NCI-H2081 treated with DMSO at 0.1 percent for 48 hours (cell line): Measurements from ENCODE around the gene CCDC80.

ENCODE experiments used
- DNase-seq: peaks from one replicate; lab custom pipeline; 2025; lab: John Stamatoyannopoulos, UW

Gene CCDC80, protein sequence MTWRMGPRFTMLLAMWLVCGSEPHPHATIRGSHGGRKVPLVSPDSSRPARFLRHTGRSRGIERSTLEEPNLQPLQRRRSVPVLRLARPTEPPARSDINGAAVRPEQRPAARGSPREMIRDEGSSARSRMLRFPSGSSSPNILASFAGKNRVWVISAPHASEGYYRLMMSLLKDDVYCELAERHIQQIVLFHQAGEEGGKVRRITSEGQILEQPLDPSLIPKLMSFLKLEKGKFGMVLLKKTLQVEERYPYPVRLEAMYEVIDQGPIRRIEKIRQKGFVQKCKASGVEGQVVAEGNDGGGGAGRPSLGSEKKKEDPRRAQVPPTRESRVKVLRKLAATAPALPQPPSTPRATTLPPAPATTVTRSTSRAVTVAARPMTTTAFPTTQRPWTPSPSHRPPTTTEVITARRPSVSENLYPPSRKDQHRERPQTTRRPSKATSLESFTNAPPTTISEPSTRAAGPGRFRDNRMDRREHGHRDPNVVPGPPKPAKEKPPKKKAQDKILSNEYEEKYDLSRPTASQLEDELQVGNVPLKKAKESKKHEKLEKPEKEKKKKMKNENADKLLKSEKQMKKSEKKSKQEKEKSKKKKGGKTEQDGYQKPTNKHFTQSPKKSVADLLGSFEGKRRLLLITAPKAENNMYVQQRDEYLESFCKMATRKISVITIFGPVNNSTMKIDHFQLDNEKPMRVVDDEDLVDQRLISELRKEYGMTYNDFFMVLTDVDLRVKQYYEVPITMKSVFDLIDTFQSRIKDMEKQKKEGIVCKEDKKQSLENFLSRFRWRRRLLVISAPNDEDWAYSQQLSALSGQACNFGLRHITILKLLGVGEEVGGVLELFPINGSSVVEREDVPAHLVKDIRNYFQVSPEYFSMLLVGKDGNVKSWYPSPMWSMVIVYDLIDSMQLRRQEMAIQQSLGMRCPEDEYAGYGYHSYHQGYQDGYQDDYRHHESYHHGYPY

DNA sequence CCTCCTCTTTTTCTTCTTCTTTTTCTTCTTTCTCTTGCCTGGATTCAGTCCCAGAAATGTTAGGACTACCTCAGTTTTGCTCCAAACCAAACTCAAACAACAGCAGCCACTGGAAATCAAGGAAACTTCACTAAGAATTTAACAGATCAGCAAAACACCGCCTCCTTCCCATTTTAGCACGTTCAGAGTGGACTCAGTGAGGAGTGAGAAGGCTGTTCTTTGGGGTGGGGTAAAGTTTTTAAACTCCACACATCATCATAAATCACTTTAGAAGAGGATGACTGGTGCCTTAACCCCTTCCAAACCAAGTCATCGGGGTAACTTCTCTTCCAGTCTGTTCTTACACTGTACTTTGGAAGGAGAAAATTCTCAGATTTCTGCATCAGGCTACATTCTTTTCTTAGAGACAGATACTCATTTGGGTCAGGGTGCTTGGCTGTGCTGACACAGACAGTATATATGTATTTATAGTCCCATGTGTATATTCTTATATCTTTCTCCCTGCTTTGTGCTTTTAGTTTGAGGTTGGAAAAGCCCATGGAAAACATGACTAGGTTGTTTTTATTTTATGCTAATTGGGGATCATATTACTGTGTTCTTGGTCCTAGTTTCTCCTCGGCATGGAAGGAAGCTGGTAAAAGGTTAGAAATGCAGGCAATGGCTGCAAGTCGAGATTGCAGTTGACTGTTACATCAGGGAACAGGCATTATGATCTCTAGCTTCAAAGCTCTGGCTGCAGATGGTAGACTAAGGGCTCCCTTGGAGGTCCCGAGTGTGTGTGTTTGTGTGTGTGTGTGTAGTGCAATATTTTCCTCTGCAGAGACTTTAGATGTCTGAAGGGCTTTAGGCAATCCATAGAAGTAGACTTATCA, at the start of gene CCDC80:
CCDC80 (minus strand) TSS at position 214 of the 872 bp plus-strand sequence. CDS start 1,238 bp downstream, outside the sequence.
- no peak for DNase-seq

DNA sequence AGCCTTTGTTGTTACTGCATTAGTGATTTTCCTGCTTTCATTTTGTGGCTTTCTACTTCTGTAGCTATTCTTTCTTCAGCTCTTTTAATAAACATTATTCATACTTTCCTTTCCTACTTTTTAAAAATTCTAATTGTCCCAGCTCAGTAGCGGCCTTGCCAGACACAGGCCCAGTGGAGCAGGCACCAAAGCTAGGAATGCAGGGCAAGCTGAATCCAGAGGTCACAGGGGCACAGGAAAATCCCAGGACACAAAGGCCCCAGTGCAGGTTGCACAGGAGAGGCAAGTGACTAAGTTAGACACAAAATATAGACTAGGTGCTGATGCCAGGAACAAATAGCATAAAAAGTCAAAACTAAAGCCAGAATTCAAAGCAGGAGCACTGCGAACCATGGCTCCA, 49.0 kb upstream of the CCDC80 start:
- no peak for DNase-seq

DNA sequence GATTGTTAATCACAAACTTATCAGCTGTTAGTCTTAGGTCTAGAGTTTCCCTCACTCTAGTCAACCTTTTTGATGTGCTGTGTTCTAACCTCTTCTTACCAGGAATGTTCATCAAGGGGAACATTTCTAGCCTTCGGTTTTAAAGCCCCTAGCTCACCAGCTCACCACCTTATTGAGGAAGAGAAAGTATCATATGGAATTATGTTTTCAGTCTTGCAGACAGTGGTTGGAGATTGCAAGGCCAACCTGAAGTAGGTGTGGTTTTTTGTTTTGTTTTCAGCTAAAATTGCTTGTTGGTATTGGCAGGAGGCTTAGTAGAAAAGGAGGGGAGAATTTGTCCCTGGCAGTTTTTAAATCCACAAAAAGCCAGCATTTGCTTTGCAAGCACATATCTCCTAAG, 48.4 kb upstream of the CCDC80 start:
- no peak for DNase-seq

DNA sequence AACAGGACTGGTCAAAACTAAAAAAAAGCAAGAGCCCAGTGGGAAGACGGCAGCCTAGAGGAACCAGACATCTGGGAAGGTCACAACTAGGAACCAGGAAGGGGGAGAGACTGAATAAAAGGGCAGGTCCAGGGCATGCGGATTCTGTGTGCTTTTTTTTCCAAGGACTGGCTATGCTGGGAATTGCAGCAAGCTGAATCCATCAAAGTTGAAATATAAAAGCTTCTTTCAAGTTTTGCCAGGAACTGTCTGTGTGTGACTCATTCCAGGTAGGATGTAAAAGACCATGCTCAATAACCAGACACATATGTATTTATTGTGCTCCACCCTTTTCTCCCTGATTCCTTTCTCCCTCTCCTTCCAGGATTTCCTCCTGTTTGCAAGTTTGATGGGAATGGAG, 47.9 kb upstream of the CCDC80 start:
- no peak for DNase-seq

DNA sequence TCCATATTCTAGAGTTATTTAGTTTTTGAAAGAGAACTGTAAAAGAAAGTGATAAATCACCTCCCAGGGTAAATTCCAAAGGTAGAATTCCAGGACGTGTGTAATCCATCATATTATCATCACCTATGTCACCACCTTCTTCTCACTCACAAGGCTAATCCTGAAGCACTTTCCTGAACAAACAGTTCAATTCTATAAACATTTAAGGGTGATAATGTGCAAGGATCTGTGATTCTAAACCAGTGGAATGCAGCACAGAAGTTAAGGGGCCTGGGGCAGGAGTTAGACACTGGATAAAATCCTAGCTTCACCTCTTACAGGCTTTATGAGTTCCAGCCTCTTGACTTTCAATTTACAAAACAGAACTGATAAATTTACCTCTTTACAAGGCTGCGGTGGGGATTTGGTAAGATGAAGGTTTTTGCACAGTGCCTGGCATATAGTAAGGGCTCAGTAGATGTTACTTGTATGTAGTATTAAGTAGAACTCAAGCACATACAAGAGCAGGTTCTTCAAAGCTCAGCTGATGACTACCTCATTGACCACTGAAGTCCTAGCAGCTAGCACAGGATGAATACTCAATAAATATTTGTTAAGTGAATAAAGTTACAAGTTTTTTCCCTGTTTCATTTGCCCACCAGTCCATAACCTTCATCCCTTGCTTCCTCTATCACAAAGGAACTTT, 47.3 kb upstream of the CCDC80 start:
- no peak for DNase-seq

DNA sequence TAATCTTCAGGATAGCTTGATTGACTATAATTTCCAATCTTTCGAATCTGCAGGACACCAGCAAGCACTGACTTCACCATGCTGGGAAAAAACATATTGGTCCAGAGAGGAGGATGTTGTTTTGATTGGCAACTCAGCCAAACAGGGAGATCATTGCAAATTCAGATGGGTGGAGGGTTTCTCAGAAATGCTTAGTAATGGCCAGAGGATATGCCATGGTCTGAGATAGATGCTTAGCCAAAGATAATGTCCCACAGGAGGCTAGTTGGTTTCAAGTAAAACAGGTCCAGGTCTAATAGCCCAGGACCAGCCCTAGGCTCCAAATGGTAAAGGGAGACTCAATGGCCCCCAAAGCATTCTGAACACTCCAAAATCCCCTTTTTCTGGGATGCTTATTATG, 46.7 kb upstream of the CCDC80 start:
- DNase-seq = no peak

DNA sequence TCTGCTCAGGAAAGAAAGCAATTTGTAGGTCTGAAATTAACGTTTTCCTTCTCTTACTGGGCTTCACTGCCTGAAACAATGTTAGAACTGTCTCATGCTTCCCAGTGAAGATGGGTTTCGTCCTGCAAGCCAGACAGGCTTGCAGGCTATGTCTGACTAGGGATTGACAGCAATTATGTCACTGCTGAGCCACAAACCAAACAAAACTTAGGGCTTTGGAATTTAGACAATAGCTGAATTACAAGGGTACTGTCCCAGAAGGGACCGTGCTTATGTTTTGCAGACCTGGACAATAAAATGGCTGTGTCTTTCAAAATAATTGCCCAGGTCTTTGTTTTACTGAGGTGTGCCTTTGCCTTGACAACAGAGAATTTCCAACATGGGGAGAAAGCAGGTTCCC, 46.3 kb upstream of the CCDC80 start:
- no peak for DNase-seq

DNA sequence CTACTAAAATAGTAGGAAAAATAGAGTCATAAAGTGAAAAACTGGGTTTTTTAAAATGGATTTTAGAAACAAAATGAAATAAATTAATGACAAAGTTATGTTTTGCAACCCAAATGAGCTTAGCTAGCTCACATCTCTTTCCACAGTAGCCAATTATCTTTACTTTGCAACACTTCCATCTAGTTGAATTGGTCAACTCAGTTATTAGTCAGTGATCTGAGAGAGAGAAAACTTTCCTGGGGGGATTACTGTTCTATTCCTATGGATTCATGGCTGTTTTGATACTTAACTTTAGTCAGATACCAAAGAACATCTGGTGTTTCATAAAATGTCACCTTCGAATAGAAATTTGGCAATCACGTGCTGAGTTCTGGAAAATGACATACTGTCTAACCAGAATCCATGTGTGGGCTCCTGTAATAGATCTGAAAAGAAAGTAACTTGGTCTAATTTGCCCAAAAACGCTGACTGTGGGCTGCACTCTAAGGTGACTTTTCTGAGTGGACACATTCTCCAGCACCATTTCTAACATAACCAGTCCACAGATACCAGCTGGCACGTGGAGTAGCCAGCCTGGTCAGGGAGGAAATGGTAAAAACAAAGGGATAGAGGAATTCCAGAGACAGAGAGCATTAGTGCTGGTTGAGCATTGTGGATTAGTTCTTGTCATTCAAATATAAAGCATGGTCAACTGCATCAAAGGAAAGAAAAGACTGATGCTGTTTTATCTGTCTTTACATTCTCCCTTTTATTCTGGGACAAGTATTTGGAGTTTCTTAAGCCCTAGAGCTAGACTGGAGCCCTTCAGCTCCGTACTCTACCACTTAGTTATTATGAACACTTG, 45.2 kb upstream of the CCDC80 start:
- no peak for DNase-seq

DNA sequence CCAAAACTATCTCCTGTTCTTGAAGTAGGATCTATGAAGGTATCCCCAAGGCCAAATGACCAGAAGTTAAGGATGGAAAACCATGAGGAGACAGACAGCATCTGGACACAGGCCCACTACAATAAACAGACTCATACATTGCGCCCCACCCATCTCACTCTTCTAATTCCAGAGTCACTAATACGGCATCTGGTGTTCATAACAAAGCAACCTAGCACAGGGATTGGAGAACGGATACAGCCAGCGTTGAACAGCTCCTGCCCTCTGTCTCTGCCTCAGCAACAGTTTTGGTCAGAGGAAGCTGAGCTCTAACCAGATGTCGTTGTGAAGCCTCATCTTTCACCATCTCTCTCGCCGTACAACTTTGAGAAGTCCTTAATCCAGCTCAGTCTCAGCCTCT, 44.5 kb upstream of the CCDC80 start:
- DNase-seq = no peak

DNA sequence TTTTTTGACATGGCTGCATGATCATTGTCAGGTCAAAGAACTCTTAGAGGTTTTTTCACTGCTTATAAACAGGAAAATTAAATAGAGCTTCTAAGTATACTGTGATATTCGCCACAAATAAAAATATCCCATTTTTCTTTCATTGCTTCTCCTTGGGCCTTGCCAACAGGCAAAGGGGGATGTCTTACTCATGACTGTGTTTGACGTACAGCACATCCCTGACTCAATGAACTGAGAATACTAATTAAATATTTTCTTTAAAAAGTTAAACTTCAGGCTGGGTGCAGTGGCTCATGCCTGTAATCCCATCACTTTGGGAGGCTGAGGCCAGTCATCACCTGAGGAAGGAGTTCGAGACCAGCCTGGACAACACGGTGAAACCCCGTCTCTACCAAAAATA, 41.4 kb upstream of the CCDC80 start:
- DNase-seq = no peak

DNA sequence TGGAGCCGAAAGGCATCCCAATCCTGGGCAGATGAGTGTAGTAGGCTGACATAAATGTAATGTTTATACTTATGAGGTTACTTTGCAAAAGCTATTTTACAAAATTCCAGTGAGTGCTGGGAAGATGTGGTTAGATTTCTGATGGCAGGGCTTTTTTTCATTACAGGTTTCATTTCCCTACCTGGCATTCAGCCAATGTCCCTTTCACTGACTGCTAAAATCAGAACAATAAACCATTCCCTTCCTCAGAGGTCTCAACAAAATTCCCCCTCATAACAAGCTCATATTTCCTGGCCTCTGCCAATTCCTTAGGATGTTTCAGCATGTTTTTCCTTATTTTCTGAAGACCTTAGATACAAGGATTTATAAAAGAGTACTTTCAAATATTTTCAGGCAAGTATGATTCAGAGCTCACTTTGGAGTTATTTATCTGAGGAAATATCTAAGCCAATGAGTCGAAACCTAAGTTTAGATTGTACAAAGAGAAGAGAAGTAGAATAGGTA, 40.9 kb upstream of the CCDC80 start:
- DNase-seq = no peak

DNA sequence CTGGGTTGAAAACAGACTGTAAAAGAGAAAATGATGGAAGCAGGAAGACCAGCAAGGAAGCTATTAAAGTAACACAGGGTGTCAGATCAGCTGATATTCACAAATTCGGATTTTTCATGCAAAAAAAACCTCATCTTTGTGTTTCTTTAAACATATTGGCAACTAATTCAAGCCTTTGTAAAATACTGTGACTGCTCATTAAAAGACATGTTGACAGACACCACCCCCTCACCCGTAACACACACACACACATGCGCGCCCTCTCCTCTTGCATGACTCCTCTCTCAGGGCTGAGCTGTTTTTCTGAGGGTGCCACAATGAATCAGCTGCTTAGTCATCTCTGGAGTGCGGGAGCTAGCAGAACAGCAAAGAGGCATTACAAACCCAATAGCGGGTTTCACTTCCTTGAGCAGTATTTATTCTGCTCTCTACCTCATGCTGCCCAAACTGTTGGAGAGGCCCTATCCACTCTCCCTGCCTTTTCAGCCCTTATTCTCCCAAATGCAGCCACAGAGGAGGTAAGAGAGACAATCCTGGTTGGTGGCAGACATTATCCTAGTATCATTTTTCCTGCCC, 35.8 kb upstream of the CCDC80 start:
- DNase-seq = no peak

DNA sequence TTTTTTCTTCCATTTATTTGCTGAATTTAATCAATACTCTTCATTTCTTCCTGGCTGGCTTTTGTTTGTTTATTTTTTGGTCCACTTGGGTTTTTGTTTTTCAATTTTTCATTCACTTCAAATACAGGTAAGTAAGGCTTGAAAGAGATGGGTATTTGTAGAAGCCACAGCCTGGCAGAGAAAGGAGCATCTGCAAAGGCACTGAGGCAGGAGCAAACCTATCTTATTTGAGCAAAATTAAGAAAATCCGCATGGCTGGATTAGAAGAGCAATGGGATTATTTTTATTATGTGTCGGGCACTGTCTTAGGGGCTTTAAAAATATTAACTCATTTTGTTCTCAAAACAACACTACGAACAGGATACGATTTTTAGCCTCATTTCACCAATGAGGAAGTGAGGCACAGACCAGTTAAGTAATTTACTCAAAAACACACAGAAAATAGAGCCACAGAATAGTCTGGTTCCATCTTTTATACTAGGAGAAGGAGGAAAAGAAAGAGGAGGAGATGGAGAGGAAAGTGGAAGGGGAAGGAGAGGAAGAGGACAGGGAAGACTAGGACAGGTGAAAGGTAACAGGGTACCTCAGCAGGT, 35.1 kb upstream of the CCDC80 start:
- no peak for DNase-seq

DNA sequence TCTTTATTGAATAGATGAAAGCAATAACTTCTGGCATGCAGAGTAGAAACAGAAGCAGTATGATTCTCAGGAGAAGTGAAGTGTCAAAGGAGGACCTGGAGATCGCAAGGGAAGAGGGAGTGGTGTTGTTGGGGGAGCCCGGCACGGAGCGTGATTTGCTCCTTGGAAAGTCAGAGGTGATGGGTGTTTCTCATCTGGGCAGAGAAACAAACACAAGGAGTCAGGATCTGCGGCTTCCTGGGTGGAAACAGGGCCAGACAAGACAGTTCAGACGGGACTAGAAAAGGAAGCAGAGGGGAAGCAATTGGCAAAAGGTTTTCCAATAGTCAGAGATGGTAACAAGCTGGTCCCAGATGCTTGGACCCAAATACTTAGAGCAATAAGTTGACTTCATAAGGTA, 34.4 kb upstream of the CCDC80 start:
- no peak for DNase-seq

DNA sequence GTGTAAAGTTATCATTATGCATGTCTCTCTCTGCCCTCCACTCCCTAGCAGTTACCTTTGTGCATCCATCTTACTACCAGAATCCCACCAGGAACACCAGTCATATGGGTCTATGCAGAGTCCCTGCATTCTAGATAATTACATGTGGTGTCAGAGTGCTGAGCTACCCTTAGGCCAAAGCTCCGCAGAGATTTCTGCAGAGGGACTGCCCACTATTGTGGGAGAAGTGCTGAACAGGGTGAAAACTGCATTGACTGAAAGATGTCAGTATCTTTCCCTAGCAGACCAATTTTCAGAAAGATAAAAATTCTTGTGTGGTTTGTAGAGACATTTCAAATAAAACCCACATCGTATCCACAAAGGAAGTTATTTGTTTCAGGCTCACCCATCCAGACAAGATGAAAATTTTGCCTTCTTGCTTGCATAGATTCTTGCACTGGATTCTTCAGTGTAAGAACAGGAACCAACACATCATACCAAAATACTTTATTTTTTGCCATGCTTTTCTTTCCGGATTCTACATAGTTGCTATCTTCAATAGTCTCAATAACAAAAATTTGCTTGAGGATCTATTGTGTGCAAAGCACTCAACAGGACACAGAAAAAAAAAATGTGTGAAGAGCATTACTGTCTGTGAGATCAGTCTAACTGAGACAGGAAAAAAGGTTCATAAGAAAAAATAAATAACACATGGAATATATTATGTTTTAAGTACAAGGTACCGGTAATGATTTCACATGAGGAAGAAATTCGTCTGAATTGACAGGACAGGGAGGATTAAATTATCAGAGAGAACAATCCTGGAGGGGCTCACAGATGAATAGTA, 32.0 kb upstream of the CCDC80 start:
- no peak for DNase-seq

DNA sequence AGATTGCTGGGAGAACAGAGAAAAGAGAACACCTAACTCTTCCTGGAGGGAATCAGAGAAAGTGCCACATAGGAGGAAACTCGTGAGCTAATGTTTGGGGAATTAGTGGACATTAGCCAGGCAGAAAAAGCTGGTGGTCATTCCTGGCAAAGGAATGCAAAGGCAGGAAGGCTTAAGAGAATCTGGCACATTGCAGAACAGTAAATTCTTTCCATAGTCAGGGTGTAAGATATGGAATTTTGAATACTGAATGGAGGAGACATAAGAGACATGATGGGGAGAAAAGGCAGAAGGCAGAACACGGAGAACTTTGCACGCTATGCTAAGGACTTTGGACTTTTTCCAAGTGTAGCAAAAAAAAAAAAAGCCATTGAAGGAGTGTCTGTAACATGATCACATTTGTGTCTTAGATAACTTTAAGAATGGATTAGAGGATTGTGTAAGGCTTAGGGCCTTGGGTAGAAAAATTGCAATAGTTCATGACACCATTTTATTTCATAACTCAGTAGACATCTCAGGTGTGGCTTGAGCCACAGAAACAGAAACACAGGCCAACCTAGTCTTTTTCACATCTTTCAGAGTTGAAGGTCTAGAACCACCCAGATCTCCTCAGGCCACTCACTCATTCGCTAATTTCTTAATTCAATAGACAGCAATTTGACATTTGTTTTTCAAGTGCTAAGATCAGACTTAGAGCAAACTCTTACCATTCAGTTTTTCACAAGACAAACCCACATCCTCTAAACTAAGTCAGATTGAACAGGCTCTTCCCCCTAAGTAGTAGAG, 31.2 kb upstream of the CCDC80 start:
- DNase-seq = no peak

DNA sequence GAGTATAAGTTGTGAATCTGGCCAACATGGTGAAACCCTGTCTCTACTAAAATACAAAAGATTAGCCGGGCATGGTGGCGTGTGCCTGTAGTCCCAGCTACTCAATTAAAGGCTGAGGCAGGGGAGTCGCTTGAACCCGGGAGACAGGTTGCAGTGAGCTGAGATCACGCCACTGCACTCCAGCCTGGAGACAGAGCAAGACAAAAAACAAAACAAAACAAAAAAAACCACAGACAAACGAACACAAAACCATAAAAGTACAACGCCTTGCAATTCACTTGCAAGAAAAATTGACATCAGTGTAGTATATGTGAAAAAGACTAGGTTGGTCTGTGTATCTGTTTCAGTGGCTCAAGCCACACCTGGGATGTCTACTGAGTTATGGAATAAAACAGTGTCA, 29.9 kb upstream of the CCDC80 start:
- no peak for DNase-seq

DNA sequence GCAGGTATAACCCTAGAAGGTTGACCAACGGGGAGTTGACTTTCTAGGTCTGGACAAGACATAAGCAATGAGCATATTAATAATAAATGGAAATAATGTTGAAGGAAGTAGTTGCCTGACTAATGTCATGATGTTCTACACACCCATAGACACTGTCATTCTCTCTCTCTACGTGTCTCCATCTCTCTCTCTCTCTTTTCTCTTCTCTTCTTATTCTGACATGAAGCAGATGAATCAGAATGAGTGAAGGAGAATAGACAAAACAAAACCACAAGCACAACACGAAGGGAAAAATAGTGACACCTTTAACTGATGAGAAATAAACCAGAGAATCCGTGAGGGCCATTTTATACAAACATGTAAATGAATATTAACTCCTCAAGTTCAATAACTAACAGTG, 26.7 kb upstream of the CCDC80 start:
- DNase-seq = no peak
